Activated T-cell treated with anti-CD3 and anti-CD28 coated beads, Interleukin-2, amount 50 U/mL, for 72 hours (primary cell): ENCODE results near the gene TMEM9. TPM values are rescaled to one million over a fixed set of nuclear protein-coding genes. Genes with fewer than 3 reads are reported as not detected.

Experiments
- ATAC-seq, 2 donors: fragments of 150-1000 bp; cut with Tn5 transposase; replicated peaks in 1 of 2; 2 replicates each; pipeline ENCODE4 v1.10.0; 2021; ENCODE audit warnings: moderate library complexity in 2 of 2, mild to moderate bottlenecking in 1 of 2
- DNase-seq, 2 donors: peaks; one replicate each; pipeline ENCODE4 v3.0.0; 2021 to 2022; ENCODE audit warnings: mixed read lengths in 1 of 2
- H3K27ac Mint-ChIP-seq: one replicate; pipeline ENCODE4 v1.8.0; 2022; ENCODE audit warnings: mild to moderate bottlenecking, moderate library complexity, mixed read lengths
- H3K27me3 Mint-ChIP-seq: one replicate; pipeline ENCODE4 v1.8.0; 2022; ENCODE audit warnings: low read depth, mixed read lengths
- H3K36me3 Mint-ChIP-seq, 2 donors: one replicate each; pipeline ENCODE4 v1.8.0; 2022; ENCODE audit warnings: mixed read lengths in 2 of 2, mild to moderate bottlenecking in 1 of 2; ENCODE audit not compliant: insufficient read depth in 2 of 2
- H3K4me1 Mint-ChIP-seq: one replicate; pipeline ENCODE4 v1.8.0; 2022; ENCODE audit warnings: low read depth, mixed read lengths
- H3K4me3 Mint-ChIP-seq, 2 donors: one replicate each; pipeline ENCODE4 v1.8.0; 2022; ENCODE audit warnings: mild to moderate bottlenecking in 2 of 2, mixed read lengths in 2 of 2, moderate library complexity in 2 of 2
- H3K9me3 Mint-ChIP-seq, 2 donors: one replicate each; pipeline ENCODE4 v1.8.0; 2022; ENCODE audit warnings: mixed read lengths in 2 of 2
- total RNA-seq, 2 donors: library from RNA; stranded (reverse); gene quantifications; one replicate each; pipeline ENCODE4 v1.2.3, GENCODE V29; 2022

Gene TMEM9
- 10 to 100 TPM; 25.8 to 30.2 TPM for total RNA-seq

GRCh38 chr1:201154389-201155165 is at the start of gene TMEM9:
Gene TMEM9, minus strand, starts transcription at chr1:201154474. Its CDS starts 551 bp downstream, at chr1:201153923.
- peaks cover 0 to 3% of the 10 kb centered on the region in 2 donors for H3K36me3 Mint-ChIP-seq
- H3K4me3 Mint-ChIP-seq = peak within 1 kb of the TSS; percentile 84 to 87
- peak within 1 kb of the TSS; percentile 40 for H3K27ac Mint-ChIP-seq
- DNase-seq (peak; percentile 97 to 98), ATAC-seq (peak; percentile 94)
- H3K27me3 Mint-ChIP-seq = peaks cover 19% of the 10 kb centered on the region
- H3K9me3 Mint-ChIP-seq = no peaks in the 10 kb centered on the region
- H3K4me1 Mint-ChIP-seq = peaks cover 18% of the 10 kb centered on the region

GRCh38 chr1:201198598-201198997 is 44.3 kb upstream of the TMEM9 start:
- Mint-ChIP-seq H3K36me3 (no peaks in the 10 kb centered on the region), H3K4me1 (no peaks in the 10 kb centered on the region), H3K27me3 (no peaks in the 10 kb centered on the region), H3K4me3 (no peak overlapping the region), H3K9me3 (no peaks in the 10 kb centered on the region), H3K27ac (no peak overlapping the region)
- DNase-seq (no peak), ATAC-seq (no peak)

GRCh38 chr1:201194046-201194445 is 39.8 kb upstream of the TMEM9 start:
- Mint-ChIP-seq H3K36me3 (no peaks in the 10 kb centered on the region), H3K4me3 (no peak overlapping the region), H3K4me1 (peaks cover 9% of the 10 kb centered on the region), H3K27ac (no peak overlapping the region), H3K27me3 (peaks cover 16% of the 10 kb centered on the region), H3K9me3 (no peaks in the 10 kb centered on the region)
- ATAC-seq = no peak
- no peak for DNase-seq

- Mint-ChIP-seq H3K36me3 (no peaks in the 10 kb centered on the region), H3K27ac (no peak overlapping the region), H3K4me1 (peaks cover 9% of the 10 kb centered on the region), H3K27me3 (peaks cover 29% of the 10 kb centered on the region), H3K9me3 (no peaks in the 10 kb centered on the region), H3K4me3 (no peak overlapping the region)
- DNase-seq (no peak), ATAC-seq (no peak)
Measured at GRCh38 chr1:201192261-201192788, 38.1 kb upstream of the TMEM9 start.

- Mint-ChIP-seq H3K4me3 (peak overlapping the region in 1 of 2 donors; percentile 31), H3K9me3 (no peaks in the 10 kb centered on the region), H3K36me3 (no peaks in the 10 kb centered on the region), H3K27me3 (peaks cover 34% of the 10 kb centered on the region), H3K27ac (no peak overlapping the region), H3K4me1 (peaks cover 9% of the 10 kb centered on the region)
- ATAC-seq (peak; percentile 100), DNase-seq (peak; percentile 69 to 75)
Measured at GRCh38 chr1:201191653-201192260, 37.5 kb upstream of the TMEM9 start.

GRCh38 chr1:201190624-201191051 is 36.4 kb upstream of the TMEM9 start, which contains the start of gene IGFN1:
Gene IGFN1, plus strand, starts transcription at chr1:201190824. Its CDS starts 2,470 bp downstream, at chr1:201193294.
- Mint-ChIP-seq H3K4me1 (peaks cover 9% of the 10 kb centered on the region), H3K9me3 (no peaks in the 10 kb centered on the region), H3K36me3 (no peaks in the 10 kb centered on the region), H3K27me3 (peaks cover 35% of the 10 kb centered on the region), H3K27ac (no peak within 1 kb of the TSS), H3K4me3 (peak within 1 kb of the TSS in 1 of 2 donors; percentile 31)
- no peak for DNase-seq
- ATAC-seq = no peak

GRCh38 chr1:201190005-201190404 is 35.7 kb upstream of the TMEM9 start:
- Mint-ChIP-seq H3K4me1 (peaks cover 9% of the 10 kb centered on the region), H3K27me3 (peaks cover 35% of the 10 kb centered on the region), H3K4me3 (no peak overlapping the region), H3K36me3 (no peaks in the 10 kb centered on the region), H3K27ac (no peak overlapping the region), H3K9me3 (no peaks in the 10 kb centered on the region)
- ATAC-seq (no peak), DNase-seq (no peak)

- Mint-ChIP-seq H3K4me1 (peaks cover 9% of the 10 kb centered on the region), H3K27ac (no peak overlapping the region), H3K4me3 (no peak overlapping the region), H3K36me3 (no peaks in the 10 kb centered on the region), H3K27me3 (peaks cover 45% of the 10 kb centered on the region), H3K9me3 (no peaks in the 10 kb centered on the region)
- DNase-seq (no peak), ATAC-seq (no peak)
Measured at GRCh38 chr1:201189085-201189484, 34.8 kb upstream of the TMEM9 start.

GRCh38 chr1:201186192-201186591 is 31.9 kb upstream of the TMEM9 start:
- H3K4me3 Mint-ChIP-seq = no peak overlapping the region
- ATAC-seq = no peak
- H3K4me1 Mint-ChIP-seq = peaks cover 3% of the 10 kb centered on the region
- DNase-seq = no peak
- H3K27ac Mint-ChIP-seq = no peak overlapping the region
- H3K36me3 Mint-ChIP-seq = no peaks in the 10 kb centered on the region
- no peaks in the 10 kb centered on the region for H3K9me3 Mint-ChIP-seq
- peaks cover 63% of the 10 kb centered on the region for H3K27me3 Mint-ChIP-seq

GRCh38 chr1:201185527-201186128 is 31.4 kb upstream of the TMEM9 start:
- ATAC-seq = peak; percentile 83 to 90
- H3K4me3 Mint-ChIP-seq = no peak overlapping the region
- H3K4me1 Mint-ChIP-seq = no peaks in the 10 kb centered on the region
- no peak overlapping the region for H3K27ac Mint-ChIP-seq
- H3K27me3 Mint-ChIP-seq = peaks cover 68% of the 10 kb centered on the region
- no peaks in the 10 kb centered on the region for H3K9me3 Mint-ChIP-seq
- DNase-seq = peak; percentile 10 to 19
- H3K36me3 Mint-ChIP-seq = no peaks in the 10 kb centered on the region

GRCh38 chr1:201185123-201185453 is 30.8 kb upstream of the TMEM9 start:
- Mint-ChIP-seq H3K36me3 (no peaks in the 10 kb centered on the region), H3K9me3 (no peaks in the 10 kb centered on the region), H3K27ac (no peak overlapping the region), H3K4me3 (no peak overlapping the region), H3K4me1 (no peaks in the 10 kb centered on the region), H3K27me3 (peaks cover 68% of the 10 kb centered on the region)
- no peak for ATAC-seq
- no peak for DNase-seq

GRCh38 chr1:201184307-201185122 is 30.2 kb upstream of the TMEM9 start:
- H3K4me3 Mint-ChIP-seq = no peak overlapping the region
- H3K27ac Mint-ChIP-seq = no peak overlapping the region
- H3K27me3 Mint-ChIP-seq = peaks cover 68% of the 10 kb centered on the region
- H3K9me3 Mint-ChIP-seq = no peaks in the 10 kb centered on the region
- DNase-seq (no peak), ATAC-seq (no peak)
- H3K36me3 Mint-ChIP-seq = no peaks in the 10 kb centered on the region
- no peaks in the 10 kb centered on the region for H3K4me1 Mint-ChIP-seq
